Right atrium auricular region (tissue), 2 donors: ENCODE measurements around the gene WIPI1. TPM values are rescaled to one million over a fixed set of nuclear protein-coding genes. Genes with fewer than 3 reads are reported as not detected.
"Not testable (repeated sequence)": the region's sequence is repeated elsewhere in the genome, so short reads cannot be mapped to it uniquely, and the experiment has no call there.

Experiments
- DNase-seq: peaks from one replicate; pipeline ENCODE4 v3.0.0-alpha.2; 2019; ENCODE audit warnings: low spot score
- H3K27ac ChIP-seq, 2 donors: fragments of 200-600 bp; sonication (generic); 1 replicate in 1 of 2; 2 replicates in 1 of 2; pipeline ENCODE4 v1.5.1; 2016 to 2019
- H3K27me3 ChIP-seq, 2 donors: fragments of 200-600 bp; sonication (generic); one replicate each; pipeline versions ENCODE4 v1.5.1 to v1.6.0; 2017 to 2019
- H3K36me3 ChIP-seq: fragments of 200-600 bp; sonication (generic); one replicate; pipeline ENCODE4 v1.5.1; 2016
- H3K4me1 ChIP-seq, 2 donors: fragments of 200-600 bp; sonication (generic); one replicate each; pipeline versions ENCODE4 v1.5.1 to v1.6.0; 2017 to 2019
- H3K4me3 ChIP-seq, 2 donors: fragments of 200-600 bp; sonication (generic); 1 replicate in 1 of 2; 2 replicates in 1 of 2; pipeline ENCODE4 v1.5.1; 2017 to 2019; ENCODE audit warnings: mild to moderate bottlenecking in 1 of 2, moderate library complexity in 1 of 2
- H3K9me3 ChIP-seq, 2 donors: fragments of 200-600 bp; sonication (generic); one replicate each; pipeline ENCODE4 v1.5.1; 2019
- CTCF ChIP-seq, 2 donors: fragments of 200-600 bp; sonication (generic); IDR thresholded peaks; one replicate each; pipeline ENCODE4 v1.5.1; 2019; ENCODE audit warnings: antibody characterized with exemption in 2 of 2
- total RNA-seq, 2 donors: library from RNA; depleted of rRNA; stranded (reverse); fragments of >200 nt; gene quantifications; one replicate each; pipeline ENCODE4 v1.1.0, GENCODE V29; 2016

The WIPI1 gene
- total RNA-seq, 2 donors from 2014 or later: 50.3 to 76.2 TPM

- Histone ChIP-seq H3K4me1 (peaks cover 0 to 31% of the 10 kb centered on the region in 2 donors), H3K27me3 (no peaks in the 10 kb centered on the region), H3K4me3 (peak overlapping the region in 1 of 2 donors; percentile 0), H3K27ac (peak overlapping the region; percentile 80 to 87), H3K36me3 (no peaks in the 10 kb centered on the region), H3K9me3 (no peaks in the 10 kb centered on the region)
- TF ChIP-seq CTCF (IDR thresholded peaks at IDR 0.05): no peak
- DNase-seq: no peak
Measured at GRCh38 chr17:68497885-68498319, 40.6 kb upstream of the WIPI1 start.

- no peak for TF ChIP-seq CTCF (IDR thresholded peaks at IDR 0.05)
- H3K4me3 ChIP-seq: no peak overlapping the region
- peak overlapping the region in 1 of 2 donors; percentile 11 for H3K27ac ChIP-seq
- no peaks in the 10 kb centered on the region for H3K36me3 ChIP-seq
- H3K27me3 ChIP-seq: no peaks in the 10 kb centered on the region
- H3K4me1 ChIP-seq: peaks cover 0 to 51% of the 10 kb centered on the region in 2 donors
- no peak for DNase-seq
- no peaks in the 10 kb centered on the region for H3K9me3 ChIP-seq
Measured at GRCh38 chr17:68495081-68495480, 37.8 kb upstream of the WIPI1 start.

- not testable (repeated sequence) for H3K9me3 ChIP-seq, H3K27me3 ChIP-seq, H3K4me3 ChIP-seq, H3K36me3 ChIP-seq, DNase-seq
- Histone ChIP-seq H3K27ac (peak overlapping the region; percentile 1 to 60), H3K4me1 (peaks cover 0 to 32% of the 10 kb centered on the region in 2 donors)
Measured at GRCh38 chr17:68492394-68493054, 35.2 kb upstream of the WIPI1 start.

- Histone ChIP-seq H3K4me1 (peaks cover 0 to 29% of the 10 kb centered on the region in 2 donors), H3K36me3 (no peaks in the 10 kb centered on the region), H3K27ac (peak overlapping the region; percentile 1 to 60), H3K9me3 (no peaks in the 10 kb centered on the region), H3K27me3 (no peaks in the 10 kb centered on the region), H3K4me3 (no peak overlapping the region)
- TF ChIP-seq CTCF (IDR thresholded peaks at IDR 0.05): no peak
- DNase-seq: no peak
Measured at GRCh38 chr17:68491381-68492231, 34.3 kb upstream of the WIPI1 start.

DNA sequence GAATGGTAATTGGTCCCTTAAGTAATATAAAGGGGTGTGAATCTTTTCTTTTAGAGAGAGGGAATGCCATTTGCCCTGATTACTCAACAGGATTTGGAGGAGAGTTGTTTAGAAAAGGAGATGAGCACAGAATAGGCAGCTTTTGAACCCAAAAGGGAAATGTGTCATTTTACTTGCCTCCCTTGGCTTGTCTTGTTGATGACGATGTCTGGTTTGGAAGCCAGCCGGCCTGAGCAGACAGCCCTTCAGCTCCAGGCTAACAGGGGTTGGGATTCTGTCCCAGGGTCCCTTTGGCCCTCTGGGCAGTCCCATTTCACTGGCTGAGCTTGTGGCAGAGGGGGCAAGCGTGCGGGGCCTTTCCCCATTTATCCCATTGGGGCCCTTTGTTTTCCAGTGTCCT lies 32.6 kb upstream of the WIPI1 start:
- DNase-seq: no peak
- Histone ChIP-seq H3K36me3 (no peaks in the 10 kb centered on the region), H3K4me1 (peaks cover 0 to 40% of the 10 kb centered on the region in 2 donors), H3K27ac (no peak overlapping the region), H3K4me3 (no peak overlapping the region), H3K9me3 (no peaks in the 10 kb centered on the region), H3K27me3 (no peaks in the 10 kb centered on the region)
- TF ChIP-seq CTCF (IDR thresholded peaks at IDR 0.05): no peak

GRCh38 chr17:68484458-68484857 lies 27.2 kb upstream of the WIPI1 start:
- Histone ChIP-seq H3K36me3 (no peaks in the 10 kb centered on the region), H3K27me3 (no peaks in the 10 kb centered on the region), H3K27ac (no peak overlapping the region), H3K4me1 (peaks cover 0 to 14% of the 10 kb centered on the region in 2 donors), H3K9me3 (no peaks in the 10 kb centered on the region), H3K4me3 (no peak overlapping the region)
- no peak for TF ChIP-seq CTCF (IDR thresholded peaks at IDR 0.05)
- no peak for DNase-seq
